GM18519 (cell line): ENCODE measurements around the gene XAGE2.
"Not testable (repeated sequence)": the region's sequence is repeated elsewhere in the genome, so short reads cannot be mapped to it uniquely, and the experiment has no call there.

Experiments
- ATAC-seq: cut with Tn5 transposase; IDR thresholded peaks from one replicate; pipeline ENCODE4 v1.9.1; 2021; ENCODE audit warnings: mild to moderate bottlenecking, moderate library complexity; ENCODE audit not compliant: unreplicated experiment, low FRiP score

XAGE2 gene

DNA sequence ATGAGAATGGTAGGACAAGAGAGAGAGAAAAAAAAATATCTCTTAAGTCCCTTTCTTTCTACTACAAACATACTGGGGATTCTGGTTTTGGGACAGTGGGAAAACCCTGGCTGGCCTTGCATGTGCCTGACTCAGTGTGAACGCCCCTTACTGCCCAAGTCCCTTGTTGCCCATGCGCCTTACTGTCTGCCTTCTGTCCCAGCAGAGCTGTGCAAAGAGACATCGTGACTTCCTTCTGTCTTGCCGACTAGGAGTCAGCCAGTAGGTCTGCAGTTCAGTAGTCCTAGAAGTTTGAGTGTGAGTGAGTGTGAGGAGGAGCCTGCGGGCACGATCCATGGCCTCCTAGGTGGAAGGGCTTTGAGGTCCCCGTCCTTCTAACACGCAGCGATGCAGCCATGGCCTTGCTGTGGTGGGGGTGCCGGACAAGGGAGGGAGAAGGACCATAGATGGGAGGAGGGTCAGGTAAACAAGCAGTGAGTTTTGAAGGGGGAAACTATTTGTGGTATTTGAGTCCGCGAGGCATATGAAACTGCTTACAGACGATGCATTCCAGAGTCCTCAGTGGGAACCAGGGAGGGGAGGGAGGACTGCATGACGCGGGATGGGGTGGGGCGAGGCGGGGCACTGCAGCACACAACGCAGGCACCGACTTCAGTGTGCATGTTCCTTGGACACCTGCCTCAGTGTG is at the start of gene XAGE2:
TSS of gene XAGE2 (plus strand) at position 654 of the 688 bp plus-strand sequence. CDS start 994 bp downstream, outside the sequence.
- ATAC-seq, result no peak

- no peak for ATAC-seq
Measured at GRCh38 chrX:52337410-52337809, 31.4 kb upstream of the XAGE2 start.

GRCh38 chrX:52341493-52341892 is 27.3 kb upstream of the XAGE2 start:
- no peak for ATAC-seq

GRCh38 chrX:52343131-52343530 is 25.7 kb upstream of the XAGE2 start:
- not testable (repeated sequence) for ATAC-seq

DNA sequence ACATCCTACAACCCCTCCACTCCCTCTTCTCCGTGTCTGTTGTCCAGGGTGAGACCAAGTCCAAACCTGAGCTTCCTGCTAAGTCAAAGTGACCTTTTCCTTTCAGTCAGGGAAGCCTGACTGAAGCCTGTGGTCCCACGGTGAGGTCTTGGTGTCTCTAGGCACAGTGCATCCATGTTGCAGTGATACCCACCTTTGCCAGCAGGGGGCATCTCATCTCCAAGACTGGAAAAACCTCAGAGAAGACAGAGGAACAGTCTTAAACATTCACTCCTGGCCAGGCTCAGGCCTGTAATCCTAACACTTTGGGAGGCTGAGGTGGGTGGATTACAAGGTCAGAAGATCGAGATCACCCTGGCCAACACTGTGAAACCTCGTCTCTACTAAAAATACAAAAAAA is 23.4 kb upstream of the XAGE2 start:
- ATAC-seq, result not testable (repeated sequence)

DNA sequence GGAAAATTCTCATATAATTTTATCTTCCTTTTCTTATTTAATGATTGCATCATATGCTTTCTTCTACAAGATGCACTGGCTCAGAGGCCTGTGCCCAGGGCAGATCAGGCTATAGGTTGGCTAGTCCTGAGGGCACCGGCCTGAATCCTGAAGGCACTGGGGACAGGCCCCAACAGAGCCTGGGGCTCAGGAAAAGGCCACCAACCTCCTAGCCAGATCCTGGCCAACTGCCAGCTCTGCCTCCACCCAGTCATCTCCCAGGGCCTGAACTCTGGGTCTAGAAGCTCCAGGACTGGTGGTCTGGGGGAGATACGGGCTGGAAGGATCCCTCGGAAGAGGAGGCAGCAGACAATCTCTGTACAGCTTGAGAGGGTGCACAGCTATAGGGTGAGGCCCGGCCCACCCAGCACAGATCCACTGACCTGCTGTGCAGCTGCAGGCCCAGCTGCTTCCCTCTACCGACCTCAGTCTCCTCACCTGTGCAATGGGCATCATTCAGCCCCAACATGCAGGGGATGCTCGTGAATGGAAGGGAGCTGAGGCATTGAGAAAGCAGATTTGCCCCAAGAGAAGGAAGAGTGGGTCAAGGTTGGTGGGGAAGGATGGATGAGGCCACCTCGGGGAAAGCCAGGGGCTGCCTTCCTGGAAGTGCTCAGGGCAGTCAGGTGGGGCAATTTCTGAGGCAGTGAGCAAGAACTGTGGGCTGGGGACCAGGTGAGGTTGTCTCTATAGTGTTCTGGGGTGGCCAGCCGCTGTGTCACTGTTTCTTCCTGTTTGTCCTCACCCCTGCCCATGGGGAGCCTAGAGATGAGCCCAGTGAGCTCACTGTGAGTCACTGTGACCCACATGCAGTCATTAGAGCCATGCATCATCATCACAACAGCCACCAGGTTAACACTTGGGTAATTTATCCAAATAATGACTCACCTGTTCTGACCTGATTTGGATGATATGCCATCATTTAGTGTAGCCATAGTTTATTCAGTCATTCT is 22.4 kb upstream of the XAGE2 start:
- no peak for ATAC-seq

DNA sequence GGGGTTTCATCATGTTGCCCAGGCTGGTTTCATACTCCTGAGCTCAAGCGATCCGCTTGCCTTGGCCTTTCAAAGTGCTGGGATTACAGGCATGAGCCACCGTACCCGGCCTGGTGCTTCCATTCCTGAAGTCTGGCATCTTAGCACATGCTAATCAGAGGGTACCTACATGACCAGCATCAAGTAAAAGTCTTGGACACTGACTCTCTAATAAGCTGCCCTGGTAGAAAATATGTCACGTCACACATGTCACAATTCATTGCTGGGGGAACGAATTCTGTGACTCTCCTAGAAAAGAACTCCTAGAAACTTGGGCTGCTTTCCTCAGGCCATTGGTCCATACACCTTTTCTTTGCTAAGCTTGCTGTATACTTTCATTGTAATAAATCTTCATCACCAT is 19.1 kb upstream of the XAGE2 start:
- ATAC-seq, result no peak

GRCh38 chrX:52352551-52352950 is 16.3 kb upstream of the XAGE2 start:
- ATAC-seq, result no peak

GRCh38 chrX:52353838-52354237 is 15.0 kb upstream of the XAGE2 start:
- ATAC-seq, result no peak

GRCh38 chrX:52355108-52355507 is 13.7 kb upstream of the XAGE2 start:
- ATAC-seq, result no peak

GRCh38 chrX:52359614-52360232 is 9.1 kb upstream of the XAGE2 start:
- ATAC-seq, result no peak

GRCh38 chrX:52361941-52362340 is 6.9 kb upstream of the XAGE2 start:
- ATAC-seq, result no peak

DNA sequence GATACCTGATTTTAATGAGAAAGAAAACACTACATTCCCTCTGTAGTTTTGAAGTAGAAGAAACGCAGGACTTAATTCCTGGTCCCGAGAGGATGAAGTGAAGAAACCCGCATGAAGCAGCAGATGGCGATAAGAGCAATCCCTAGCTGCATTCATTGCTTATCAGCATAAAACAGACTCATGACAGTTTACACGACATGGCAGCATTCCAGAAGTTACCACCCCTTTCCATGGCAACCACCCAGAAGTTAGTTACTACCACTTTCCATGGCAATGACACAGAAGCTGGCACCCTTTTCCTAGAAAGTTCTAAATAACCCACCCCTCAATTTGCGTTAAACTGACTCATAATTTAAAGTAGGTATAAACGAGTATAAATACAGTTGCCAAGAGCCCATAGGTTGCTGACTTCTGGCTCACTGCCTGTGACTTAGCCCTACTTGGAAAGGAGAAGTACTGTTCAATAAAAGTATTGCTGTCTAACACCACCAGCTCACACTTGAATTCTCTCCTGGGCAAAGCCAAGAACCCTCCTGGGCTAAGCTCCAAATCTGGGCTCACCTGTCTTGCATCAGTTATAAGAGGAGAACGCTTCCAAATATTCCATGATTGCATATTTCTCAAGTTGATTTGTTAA is 5.5 kb upstream of the XAGE2 start:
- ATAC-seq, result no peak

DNA sequence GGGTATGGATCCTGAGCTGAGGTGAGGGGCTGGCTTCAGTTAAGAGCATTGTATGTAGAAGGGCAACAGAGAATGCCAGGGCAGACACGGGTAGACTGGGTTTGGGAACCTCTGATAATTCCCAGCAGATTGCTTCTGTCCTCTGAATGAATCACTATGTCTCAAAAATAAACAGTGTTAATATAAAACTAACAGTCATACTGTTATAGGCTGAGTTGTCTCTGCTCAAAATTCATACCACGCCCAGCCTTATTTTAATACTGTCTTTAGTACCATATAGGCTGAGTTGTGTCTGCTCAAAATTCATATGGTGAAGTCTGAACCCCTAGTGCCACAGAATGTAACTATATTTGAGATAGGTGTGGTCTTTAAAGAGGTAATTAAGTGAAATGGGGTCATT is 10.0 kb downstream of the XAGE2 start:
- ATAC-seq, result no peak

DNA sequence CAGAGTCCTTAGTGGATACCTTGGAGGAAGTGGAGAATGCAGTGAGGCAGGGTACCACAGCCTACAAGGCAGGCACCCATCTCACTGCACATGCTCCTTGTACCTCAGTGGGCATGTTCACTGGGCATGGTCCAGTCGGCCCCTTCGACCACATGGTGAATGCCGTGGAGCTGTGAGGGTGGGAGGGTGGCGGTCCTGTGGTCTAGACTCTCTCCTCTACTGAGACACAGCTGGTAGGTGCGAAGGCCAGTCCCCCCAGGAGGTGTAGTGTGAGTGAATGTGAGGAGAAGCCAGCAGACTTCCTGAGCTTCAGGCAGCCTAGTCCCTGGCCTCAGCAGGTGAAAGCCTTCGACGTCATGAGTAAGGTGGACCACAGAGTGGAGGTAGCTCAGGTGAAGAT is 12.2 kb downstream of the XAGE2 start:
- no peak for ATAC-seq

- no peak for ATAC-seq
Measured at GRCh38 chrX:52410439-52411394, 41.9 kb downstream of the XAGE2 start.

GRCh38 chrX:52415304-52415703 is 46.5 kb downstream of the XAGE2 start:
- no peak for ATAC-seq

GRCh38 chrX:52416816-52417215 is 48.0 kb downstream of the XAGE2 start:
- no peak for ATAC-seq

DNA sequence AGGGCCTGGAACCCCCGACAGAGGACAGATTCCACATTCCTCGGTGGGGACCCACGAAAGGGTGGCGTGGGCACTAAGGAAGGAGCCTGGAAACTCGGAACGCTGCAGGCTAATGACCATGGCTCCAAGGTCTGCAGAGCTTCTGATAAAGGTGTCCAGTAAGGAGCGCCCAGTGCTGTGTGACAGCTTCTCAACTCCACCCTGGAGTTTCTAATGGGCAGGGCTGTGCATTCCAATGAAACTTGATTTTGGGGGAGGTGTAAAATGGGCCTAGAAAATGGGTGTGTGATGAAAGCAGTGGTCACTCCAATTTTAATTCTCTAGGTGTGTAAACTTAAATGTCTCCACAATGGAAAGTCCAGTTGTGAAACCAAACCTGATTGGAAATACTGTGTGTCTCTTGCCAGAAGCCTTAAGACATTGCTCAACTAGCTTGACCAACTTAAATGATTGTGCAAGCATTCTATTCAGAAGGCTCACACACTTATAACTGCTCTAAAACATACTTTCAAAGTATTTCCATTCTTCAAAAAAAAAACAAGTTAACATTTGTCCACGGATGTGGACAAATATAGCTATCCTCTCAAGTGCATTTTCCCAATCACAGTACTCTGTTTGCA is 52.1 kb downstream of the XAGE2 start:
- no peak for ATAC-seq
